ENCODE measurements around the gene ABCF2. TPM values are rescaled to one million over a fixed set of nuclear protein-coding genes. Genes with fewer than 3 reads are reported as not detected.

ABCF2 gene
- total RNA-seq, 1 experiment from 2014 or later: 69.0 TPM

GRCh38 chr7:151242159-151243044 lies 15.4 kb upstream of the ABCF2 start:
- ChIA-PET POLR2A (ENCODE audit: low non-redundant PET) (no interaction called here), CTCF (interaction anchor here (0.7 kb wide), 1 partner anchor 20 kb away, joined by 3 read pairs; no protein-coding TSS in a partner anchor)
- Histone ChIP-seq H3K27ac (ENCODE audit: low read depth, low read length, poor library complexity, severe bottlenecking) (peak overlapping the region; percentile 52), H3K4me3 (ENCODE audit: low read depth, low read length, poor library complexity, severe bottlenecking) (no peak overlapping the region), H3K9me3 (ENCODE audit: low read depth, low read length, poor library complexity, severe bottlenecking) (no peaks in the 10 kb centered on the region), H3K4me1 (ENCODE audit: insufficient read depth, low read length, poor library complexity, severe bottlenecking) (peaks cover 41% of the 10 kb centered on the region), H3K36me3 (ENCODE audit: insufficient read depth, low read length, poor library complexity, severe bottlenecking) (peaks cover 42% of the 10 kb centered on the region), H3K27me3 (replicated peaks; ENCODE audit: insufficient read depth, low read depth, low read length, poor library complexity) (no peaks in the 10 kb centered on the region)
- no peak for DNase-seq (ENCODE audit: low spot score)
- no peak for TF ChIP-seq CTCF (conservative IDR thresholded peaks at IDR 0.05; ENCODE audit: low read depth, low read length)
- TF ChIP-seq EZH2 (IDR thresholded peaks at IDR 0.05; ENCODE audit: borderline replicate concordance, low read depth, low read length, poor library complexity, severe bottlenecking): no peak
- intact Hi-C loops (cut with micrococcal nuclease; ENCODE audit: unreplicated experiment): no loop called here
- no TSS peak for BruUV-seq (replicated peaks)

GRCh38 chr7:151241755-151242096 lies 14.7 kb upstream of the ABCF2 start:
- Histone ChIP-seq H3K9me3 (ENCODE audit: low read depth, low read length, poor library complexity, severe bottlenecking) (no peaks in the 10 kb centered on the region), H3K4me1 (ENCODE audit: insufficient read depth, low read length, poor library complexity, severe bottlenecking) (peaks cover 34% of the 10 kb centered on the region), H3K4me3 (ENCODE audit: low read depth, low read length, poor library complexity, severe bottlenecking) (no peak overlapping the region), H3K27ac (ENCODE audit: low read depth, low read length, poor library complexity, severe bottlenecking) (no peak overlapping the region), H3K27me3 (replicated peaks; ENCODE audit: insufficient read depth, low read depth, low read length, poor library complexity) (no peaks in the 10 kb centered on the region), H3K36me3 (ENCODE audit: insufficient read depth, low read length, poor library complexity, severe bottlenecking) (peaks cover 48% of the 10 kb centered on the region)
- TF ChIP-seq CTCF (conservative IDR thresholded peaks at IDR 0.05; ENCODE audit: low read depth, low read length): no peak
- no peak for TF ChIP-seq EZH2 (IDR thresholded peaks at IDR 0.05; ENCODE audit: borderline replicate concordance, low read depth, low read length, poor library complexity, severe bottlenecking)
- intact Hi-C loops (cut with micrococcal nuclease; ENCODE audit: unreplicated experiment): no loop called here
- BruUV-seq (replicated peaks): no TSS peak
- DNase-seq (ENCODE audit: low spot score): no peak
- ChIA-PET CTCF (no interaction called here), POLR2A (ENCODE audit: low non-redundant PET) (no interaction called here)

GRCh38 chr7:151240942-151241754 lies 14.1 kb upstream of the ABCF2 start:
- POLR2A ChIA-PET (ENCODE audit: low non-redundant PET): no interaction called here
- peaks cover 54% of the 10 kb centered on the region for H3K36me3 ChIP-seq (ENCODE audit: insufficient read depth, low read length, poor library complexity, severe bottlenecking)
- H3K4me3 ChIP-seq (ENCODE audit: low read depth, low read length, poor library complexity, severe bottlenecking): no peak overlapping the region
- CTCF ChIA-PET: no interaction called here
- H3K4me1 ChIP-seq (ENCODE audit: insufficient read depth, low read length, poor library complexity, severe bottlenecking): peaks cover 28% of the 10 kb centered on the region
- peak overlapping the region; percentile 50 for H3K27ac ChIP-seq (ENCODE audit: low read depth, low read length, poor library complexity, severe bottlenecking)
- no peak for DNase-seq (ENCODE audit: low spot score)
- H3K9me3 ChIP-seq (ENCODE audit: low read depth, low read length, poor library complexity, severe bottlenecking): no peaks in the 10 kb centered on the region
- intact Hi-C loops (cut with micrococcal nuclease; ENCODE audit: unreplicated experiment): no loop called here
- TF ChIP-seq EZH2 (IDR thresholded peaks at IDR 0.05; ENCODE audit: borderline replicate concordance, low read depth, low read length, poor library complexity, severe bottlenecking) (no peak), CTCF (conservative IDR thresholded peaks at IDR 0.05; ENCODE audit: low read depth, low read length) (no peak)
- no peaks in the 10 kb centered on the region for H3K27me3 ChIP-seq (replicated peaks; ENCODE audit: insufficient read depth, low read depth, low read length, poor library complexity)
- no TSS peak for BruUV-seq (replicated peaks)

Data from A673 (cell line).